ENCODE measurements around the gene HERPUD2.
"Not testable (repeated sequence)": the region's sequence is repeated elsewhere in the genome, so short reads cannot be mapped to it uniquely, and the experiment has no call there.

HERPUD2 gene

GRCh38 chr7:35677582-35678356 lies 17.2 kb downstream of the HERPUD2 start:
- no peak for DNase-seq (ENCODE audit: low read depth)

DNA sequence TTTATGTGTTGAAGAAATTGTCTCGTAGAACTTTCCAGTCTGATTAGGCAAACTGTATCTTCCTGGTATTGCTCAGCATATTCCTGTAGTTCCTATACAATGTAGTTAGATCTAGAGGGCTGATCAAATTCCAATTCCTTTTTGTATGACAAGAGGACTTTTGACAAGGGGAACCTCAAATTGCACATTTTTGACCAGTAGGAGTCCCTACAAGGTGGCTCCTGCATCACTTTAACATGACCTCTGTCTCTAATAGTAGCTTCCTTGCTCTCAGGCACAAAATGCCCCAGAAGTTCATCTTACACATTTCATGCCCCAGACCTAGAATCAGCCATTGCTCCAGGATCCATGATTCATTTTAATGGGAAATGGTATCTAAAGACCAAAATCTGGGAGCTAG lies 18.7 kb downstream of the HERPUD2 start:
- no peak for DNase-seq (ENCODE audit: low read depth)

GRCh38 chr7:35670856-35671569 lies 23.9 kb downstream of the HERPUD2 start:
- DNase-seq (ENCODE audit: low read depth) = no peak

GRCh38 chr7:35660411-35660810 lies 34.5 kb downstream of the HERPUD2 start:
- not testable (repeated sequence) for DNase-seq (ENCODE audit: low read depth)

DNA sequence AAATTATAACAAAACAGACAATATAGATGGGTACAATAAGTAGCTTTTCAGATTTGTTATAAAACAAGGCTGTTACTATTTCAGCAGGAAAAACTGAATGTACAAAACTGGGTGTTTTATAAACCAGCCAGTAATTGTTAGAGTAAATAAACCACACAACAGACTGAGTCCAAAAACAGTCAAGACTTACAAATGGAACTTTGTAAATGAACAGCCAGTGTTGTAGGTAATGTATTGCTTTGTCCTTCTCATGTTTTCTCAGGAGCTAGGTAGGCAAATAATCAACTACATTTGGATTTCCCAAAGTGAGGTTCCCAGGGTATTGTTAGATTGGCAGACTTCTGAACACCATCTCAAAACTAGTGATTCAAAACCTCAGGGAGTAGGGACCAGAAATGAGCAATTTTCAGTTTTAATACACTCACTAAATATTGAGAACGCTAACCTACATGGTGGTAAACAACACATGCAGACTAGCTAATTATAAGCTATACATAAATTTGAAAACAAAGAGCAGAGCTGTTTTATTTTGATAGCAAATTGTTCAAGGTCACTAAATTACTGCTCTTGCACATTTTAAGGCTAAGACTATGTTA lies 36.2 kb downstream of the HERPUD2 start:
- DNase-seq (ENCODE audit: low read depth) = no peak

DNA sequence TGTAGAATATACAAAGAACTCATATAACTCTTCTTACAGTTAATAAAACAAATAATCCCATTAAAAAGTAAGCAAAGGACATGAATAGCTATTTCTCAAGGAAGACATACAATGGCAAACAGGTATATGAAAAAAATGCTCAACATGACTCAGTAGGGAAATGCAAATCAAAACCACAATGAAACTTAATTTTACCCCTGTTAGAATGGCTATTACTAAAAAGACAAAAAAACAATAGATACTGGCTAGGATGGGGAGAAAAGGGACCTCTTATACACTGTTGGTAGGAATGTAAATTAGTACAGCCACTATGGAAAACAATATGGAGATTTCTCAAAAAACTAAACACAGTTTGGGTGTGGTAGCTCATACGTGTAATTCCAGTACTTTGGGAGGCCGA lies 37.8 kb downstream of the HERPUD2 start:
- no peak for DNase-seq (ENCODE audit: low read depth)

DNA sequence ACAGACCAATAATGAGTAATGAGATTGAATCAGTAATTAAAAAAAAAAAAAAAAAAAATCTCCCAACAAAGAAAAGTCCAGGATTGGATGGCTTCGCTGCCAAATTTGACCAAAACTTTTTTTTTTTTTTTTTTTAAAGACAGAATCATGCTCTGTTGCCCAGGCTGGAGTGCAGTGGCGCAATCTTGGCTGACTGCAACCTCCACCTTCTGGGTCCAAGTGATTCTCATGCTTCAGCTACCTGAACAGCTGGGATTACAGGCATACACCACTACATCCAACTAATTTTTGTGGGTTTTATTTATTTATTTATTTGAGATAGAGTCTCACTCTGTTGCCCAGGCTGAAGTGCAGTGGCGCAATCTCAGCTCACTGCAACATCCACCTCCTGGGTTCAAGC lies 40.4 kb downstream of the HERPUD2 start:
- not testable (repeated sequence) for DNase-seq (ENCODE audit: low read depth)

DNA sequence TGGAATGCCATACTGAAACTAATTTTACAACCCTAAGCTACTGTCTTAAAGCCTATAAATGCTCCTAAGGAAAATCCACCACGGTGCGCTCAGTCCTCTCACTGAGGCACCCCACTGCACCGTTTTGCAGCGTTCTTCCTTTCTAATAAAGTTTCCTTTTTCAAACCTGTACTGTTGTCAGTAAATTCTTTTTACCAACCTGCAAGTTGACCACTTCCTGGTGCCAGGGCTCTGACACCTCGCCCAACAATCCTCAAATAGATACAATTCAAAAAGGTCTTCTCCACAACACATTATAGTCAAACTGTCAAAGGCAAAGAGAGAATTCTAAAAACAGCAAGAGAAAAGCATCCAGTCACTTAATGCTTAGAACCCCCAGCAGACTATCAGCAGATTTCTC lies 42.8 kb downstream of the HERPUD2 start:
- peak; percentile 5 for DNase-seq (ENCODE audit: low read depth)

- no peak for DNase-seq (ENCODE audit: low read depth)
These were observed 44.2 kb downstream of the HERPUD2 start for GRCh38 chr7:35650751-35651150.

GRCh38 chr7:35649711-35650110 lies 45.2 kb downstream of the HERPUD2 start:
- no peak for DNase-seq (ENCODE audit: low read depth)

DNA sequence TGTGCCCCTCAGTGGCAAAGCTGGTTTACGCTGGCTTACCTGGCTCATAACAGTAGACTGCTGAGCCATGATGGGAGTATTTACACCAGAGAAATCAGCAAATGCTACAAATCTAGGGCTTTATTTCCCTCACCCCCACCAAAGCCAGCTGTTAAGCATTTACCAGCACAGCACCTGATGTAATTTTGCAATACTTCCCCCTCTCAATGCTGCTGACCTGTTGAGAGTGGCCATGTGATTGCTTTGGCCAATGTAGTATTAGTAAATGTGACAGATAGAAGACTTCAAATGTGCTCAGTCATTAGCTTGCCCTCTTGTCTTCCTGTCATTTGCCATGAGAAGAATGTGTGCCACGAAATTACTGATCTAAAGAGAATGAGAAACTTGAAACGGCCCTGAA lies 46.6 kb downstream of the HERPUD2 start:
- no peak for DNase-seq (ENCODE audit: low read depth)

DNA sequence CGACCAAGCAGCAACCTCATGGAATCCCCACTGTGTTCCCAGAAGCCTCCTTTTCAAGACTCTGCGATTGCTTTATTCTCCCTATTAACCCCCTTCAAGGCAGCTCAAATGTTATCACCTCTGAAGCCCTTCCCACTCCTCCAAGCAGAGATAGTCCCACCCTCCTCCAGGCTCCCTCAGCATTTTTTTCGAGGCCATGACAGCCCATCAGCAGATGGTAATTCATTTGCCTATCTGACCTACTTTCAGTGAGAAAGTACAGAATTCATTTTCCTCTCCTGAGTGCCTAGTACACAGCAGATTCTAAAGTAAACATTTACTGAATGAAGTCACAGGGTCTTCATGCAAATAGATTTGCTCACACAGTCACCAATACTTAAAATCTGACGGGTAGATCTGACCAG lies 47.8 kb downstream of the HERPUD2 start:
- no peak for DNase-seq (ENCODE audit: low read depth)

- no peak for DNase-seq (ENCODE audit: low read depth)
These were observed 48.5 kb downstream of the HERPUD2 start for GRCh38 chr7:35646289-35647023.

GRCh38 chr7:35645691-35646090 lies 49.2 kb downstream of the HERPUD2 start:
- DNase-seq (ENCODE audit: low read depth) = no peak

- DNase-seq (ENCODE audit: low read depth) = no peak
These were observed 64.6 kb downstream of the HERPUD2 start for GRCh38 chr7:35630024-35630972.

DNA sequence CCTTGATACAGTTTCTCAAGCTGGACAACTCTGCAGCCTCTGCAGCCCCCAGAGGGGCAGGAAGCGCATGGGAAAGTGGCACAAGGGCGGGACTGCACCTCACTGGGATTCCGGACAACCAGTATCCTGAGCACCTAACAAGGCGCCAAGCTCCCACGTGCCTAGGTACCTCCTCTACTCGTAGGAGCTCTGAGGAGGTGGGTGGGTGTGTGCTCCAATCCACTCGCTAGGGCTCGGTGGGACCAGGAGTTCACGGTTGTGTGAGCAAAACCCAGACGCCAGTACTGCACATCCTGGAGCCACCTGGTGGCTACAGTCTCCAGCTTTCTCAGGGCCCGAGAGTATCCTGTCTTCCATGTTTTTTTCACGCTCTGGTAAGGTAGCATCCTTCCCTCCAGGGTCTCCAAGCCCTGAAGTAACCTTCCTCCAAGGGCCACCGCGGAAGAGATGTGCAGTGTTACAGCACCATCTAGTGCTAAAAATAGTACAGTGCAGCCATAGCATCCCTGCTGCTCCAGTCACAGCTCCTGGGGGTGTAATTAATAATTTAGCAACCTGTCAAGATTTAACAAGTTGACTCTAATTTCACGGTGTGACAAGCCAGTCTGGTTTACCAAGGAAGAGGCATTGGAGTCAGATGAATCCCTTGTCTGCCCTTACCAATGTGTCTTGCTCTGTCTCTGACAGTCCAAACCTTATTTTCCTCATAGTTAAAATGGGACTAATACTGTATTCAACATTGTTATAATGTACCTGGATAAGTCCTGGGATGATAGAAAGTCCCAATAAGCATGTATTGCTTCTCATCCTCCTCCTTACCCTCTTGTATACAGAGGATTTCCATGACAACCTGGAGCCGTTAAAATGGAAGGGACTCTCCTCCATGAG lies 70.4 kb downstream of the HERPUD2 start:
- peak; percentile 39 for DNase-seq (ENCODE audit: low read depth)

GRCh38 chr7:35623381-35623780 lies 71.6 kb downstream of the HERPUD2 start:
- no peak for DNase-seq (ENCODE audit: low read depth)

DNA sequence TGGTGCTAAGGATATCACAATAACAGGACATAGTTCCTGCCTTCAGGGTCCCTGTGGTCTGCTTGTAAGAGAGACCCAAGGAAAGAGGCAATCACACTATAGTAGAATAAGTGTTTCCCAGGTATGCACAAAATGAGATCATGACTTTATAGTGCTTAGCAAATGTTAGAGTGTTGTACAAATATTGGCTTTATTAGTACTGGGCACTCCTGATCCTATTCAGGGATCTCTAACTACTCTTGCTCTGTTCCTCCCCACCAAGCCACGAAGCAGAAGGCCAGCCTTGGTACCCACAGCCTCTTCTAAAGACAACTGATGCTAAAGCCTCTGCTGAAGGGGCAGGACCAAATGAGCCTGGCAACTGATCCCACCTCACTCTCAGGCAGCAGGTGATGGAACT lies 75.1 kb downstream of the HERPUD2 start:
- no peak for DNase-seq (ENCODE audit: low read depth)

DNA sequence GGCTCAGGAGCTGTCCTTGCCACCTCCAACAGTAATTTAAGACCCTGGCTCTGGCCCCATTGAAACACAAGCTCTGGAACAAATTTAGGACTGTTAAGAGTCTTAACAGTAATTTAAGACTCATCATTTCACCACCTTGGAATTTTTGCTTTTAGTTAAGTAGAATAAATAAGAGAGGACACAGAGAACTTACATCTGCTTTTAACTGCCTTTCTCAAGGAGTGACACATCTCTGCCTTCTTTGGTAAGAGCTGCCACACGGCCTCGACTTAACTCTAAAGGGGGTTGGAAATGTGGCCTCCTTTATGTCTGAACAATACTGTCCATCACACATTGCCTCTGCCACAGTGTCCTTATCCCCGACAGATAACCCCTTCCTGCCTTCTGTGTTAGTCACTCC lies 77.9 kb downstream of the HERPUD2 start:
- DNase-seq (ENCODE audit: low read depth) = no peak

DNA sequence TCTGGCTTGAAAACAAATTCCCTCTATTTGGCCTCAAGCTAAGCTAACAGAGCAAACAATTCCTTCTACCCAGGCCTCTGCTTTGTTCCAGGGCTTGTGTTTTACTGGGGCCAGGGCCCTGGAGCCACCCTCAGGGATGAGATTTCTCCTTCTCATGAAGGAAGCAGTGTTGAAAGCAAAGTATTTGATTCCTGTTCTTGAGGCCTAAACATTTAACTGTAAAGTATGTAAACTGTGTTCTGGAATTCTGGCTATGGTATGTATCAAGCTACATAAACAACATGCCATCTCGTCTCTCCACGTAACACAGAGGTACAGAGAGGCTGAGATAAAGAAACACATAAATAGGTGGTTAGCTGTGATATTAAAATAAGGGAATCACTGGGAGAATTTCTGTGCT lies 81.8 kb downstream of the HERPUD2 start:
- DNase-seq (ENCODE audit: low read depth) = no peak
